ENCODE measurements around the gene RENBP. TPM values are rescaled to one million over a fixed set of nuclear protein-coding genes. Genes with fewer than 3 reads are reported as not detected.

The RENBP gene
- total RNA-seq, 1 experiment from 2014 or later = 0.75 TPM

DNA sequence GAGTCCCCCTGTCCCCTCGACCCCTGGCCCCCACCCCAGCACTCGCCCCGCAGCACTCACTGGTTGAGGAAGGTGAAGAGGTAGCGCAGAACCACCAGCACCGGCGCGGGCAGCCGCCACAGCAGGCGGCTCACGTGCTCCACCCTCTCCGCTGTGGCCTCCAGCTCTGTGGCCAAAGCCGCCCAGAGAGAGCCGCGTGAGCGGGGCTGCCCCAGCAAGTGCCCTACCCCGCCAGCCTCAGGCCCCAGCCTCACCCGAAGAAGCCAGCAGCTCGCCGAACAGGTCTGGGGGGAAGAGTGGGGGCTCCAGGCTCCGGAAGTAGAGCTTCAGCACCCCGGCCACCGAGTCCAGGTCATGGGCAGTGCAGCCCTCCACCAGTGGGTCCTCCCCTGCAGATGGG is 34.0 kb downstream of the RENBP start:
- ChIA-PET CTCF (interaction anchor here (0.6 to 0.7 kb wide), 2 partner anchors 32 to 99 kb away, joined by 3 to 5 read pairs; no protein-coding TSS in a partner anchor), POLR2A (interaction anchor here (0.5 to 0.7 kb wide), 2 partner anchors 24 to 117 kb away, joined by 3 to 7 read pairs; partner anchors contain the start of gene L1CAM)
- no peaks in the 10 kb centered on the region for H3K36me3 Mint-ChIP-seq (ENCODE audit: insufficient read depth, unreplicated experiment)
- BruUV-seq (replicated peaks) = no TSS peak
- no peaks in the 10 kb centered on the region for H3K4me1 Mint-ChIP-seq (ENCODE audit: low read depth, unreplicated experiment)
- Histone ChIP-seq H3K36me3 (ENCODE audit: control insufficient read depth, insufficient read depth, low read length) (no peaks in the 10 kb centered on the region), H3K9me3 (no peaks in the 10 kb centered on the region), H3K4me3 (ENCODE audit: low read depth, low read length) (no peak overlapping the region), H3K27me3 (replicated peaks; ENCODE audit: control insufficient read depth, insufficient read depth, low read length) (no peaks in the 10 kb centered on the region), H3K4me1 (no peaks in the 10 kb centered on the region)
- no peaks in the 10 kb centered on the region for H3K9me3 Mint-ChIP-seq (ENCODE audit: unreplicated experiment)
- DNase-seq = no peak
- TF ChIP-seq, protein P1, sequence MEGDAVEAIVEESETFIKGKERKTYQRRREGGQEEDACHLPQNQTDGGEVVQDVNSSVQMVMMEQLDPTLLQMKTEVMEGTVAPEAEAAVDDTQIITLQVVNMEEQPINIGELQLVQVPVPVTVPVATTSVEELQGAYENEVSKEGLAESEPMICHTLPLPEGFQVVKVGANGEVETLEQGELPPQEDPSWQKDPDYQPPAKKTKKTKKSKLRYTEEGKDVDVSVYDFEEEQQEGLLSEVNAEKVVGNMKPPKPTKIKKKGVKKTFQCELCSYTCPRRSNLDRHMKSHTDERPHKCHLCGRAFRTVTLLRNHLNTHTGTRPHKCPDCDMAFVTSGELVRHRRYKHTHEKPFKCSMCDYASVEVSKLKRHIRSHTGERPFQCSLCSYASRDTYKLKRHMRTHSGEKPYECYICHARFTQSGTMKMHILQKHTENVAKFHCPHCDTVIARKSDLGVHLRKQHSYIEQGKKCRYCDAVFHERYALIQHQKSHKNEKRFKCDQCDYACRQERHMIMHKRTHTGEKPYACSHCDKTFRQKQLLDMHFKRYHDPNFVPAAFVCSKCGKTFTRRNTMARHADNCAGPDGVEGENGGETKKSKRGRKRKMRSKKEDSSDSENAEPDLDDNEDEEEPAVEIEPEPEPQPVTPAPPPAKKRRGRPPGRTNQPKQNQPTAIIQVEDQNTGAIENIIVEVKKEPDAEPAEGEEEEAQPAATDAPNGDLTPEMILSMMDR (IDR thresholded peaks at IDR 0.05; ENCODE audit: insufficient read depth in 1 of 2, low read depth in 1 of 2, low read length in 1 of 2, severe bottlenecking in 1 of 2, unreplicated experiment in 1 of 2) = no peak
- intact Hi-C loops (cut with micrococcal nuclease; ENCODE audit: unreplicated experiment) = no loop called here
- H3K4me3 Mint-ChIP-seq (ENCODE audit: unreplicated experiment) = no peak overlapping the region
- no peaks in the 10 kb centered on the region for H3K27me3 Mint-ChIP-seq (ENCODE audit: insufficient read depth, unreplicated experiment)
- H3K27ac Mint-ChIP-seq (ENCODE audit: unreplicated experiment) = no peak overlapping the region

DNA sequence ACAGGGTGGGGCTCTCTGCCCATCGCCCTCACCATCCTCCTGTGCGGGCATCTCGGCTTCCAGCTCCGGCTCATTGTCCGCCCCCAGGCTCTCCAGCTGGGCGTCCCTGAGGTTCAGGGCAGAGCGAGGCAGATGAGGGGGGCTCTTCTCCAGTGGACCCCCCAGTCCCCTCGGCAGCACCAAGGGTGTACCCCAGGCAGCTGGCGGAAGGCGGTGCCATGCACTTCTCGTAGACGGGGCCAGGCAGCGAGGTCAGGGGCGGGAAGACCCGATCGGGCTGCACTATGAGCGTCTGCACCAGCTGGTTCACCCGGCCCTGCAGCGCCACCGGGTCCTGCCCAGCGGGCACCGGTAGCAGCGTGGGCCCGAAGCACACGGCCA is 34.5 kb downstream of the RENBP start:
- intact Hi-C loops (cut with micrococcal nuclease; ENCODE audit: unreplicated experiment) = no loop called here
- Histone ChIP-seq H3K36me3 (ENCODE audit: control insufficient read depth, insufficient read depth, low read length) (no peaks in the 10 kb centered on the region), H3K4me1 (no peaks in the 10 kb centered on the region), H3K9me3 (no peaks in the 10 kb centered on the region), H3K27me3 (replicated peaks; ENCODE audit: control insufficient read depth, insufficient read depth, low read length) (no peaks in the 10 kb centered on the region), H3K4me3 (ENCODE audit: low read depth, low read length) (no peak overlapping the region)
- DNase-seq = no peak
- H3K27ac Mint-ChIP-seq (ENCODE audit: unreplicated experiment) = no peak overlapping the region
- no peak overlapping the region for H3K4me3 Mint-ChIP-seq (ENCODE audit: unreplicated experiment)
- TF ChIP-seq, protein P1 (IDR thresholded peaks at IDR 0.05; ENCODE audit: insufficient read depth in 1 of 2, low read depth in 1 of 2, low read length in 1 of 2, severe bottlenecking in 1 of 2, unreplicated experiment in 1 of 2) = no peak
- no peaks in the 10 kb centered on the region for H3K9me3 Mint-ChIP-seq (ENCODE audit: unreplicated experiment)
- no peaks in the 10 kb centered on the region for H3K27me3 Mint-ChIP-seq (ENCODE audit: insufficient read depth, unreplicated experiment)
- POLR2A ChIA-PET = interaction anchor here (0.5 kb wide), 1 partner anchor 117 kb away, joined by 3 read pairs; no protein-coding TSS in a partner anchor
- CTCF ChIA-PET = no interaction called here
- BruUV-seq (replicated peaks) = no TSS peak
- no peaks in the 10 kb centered on the region for H3K36me3 Mint-ChIP-seq (ENCODE audit: insufficient read depth, unreplicated experiment)
- no peaks in the 10 kb centered on the region for H3K4me1 Mint-ChIP-seq (ENCODE audit: low read depth, unreplicated experiment)

DNA sequence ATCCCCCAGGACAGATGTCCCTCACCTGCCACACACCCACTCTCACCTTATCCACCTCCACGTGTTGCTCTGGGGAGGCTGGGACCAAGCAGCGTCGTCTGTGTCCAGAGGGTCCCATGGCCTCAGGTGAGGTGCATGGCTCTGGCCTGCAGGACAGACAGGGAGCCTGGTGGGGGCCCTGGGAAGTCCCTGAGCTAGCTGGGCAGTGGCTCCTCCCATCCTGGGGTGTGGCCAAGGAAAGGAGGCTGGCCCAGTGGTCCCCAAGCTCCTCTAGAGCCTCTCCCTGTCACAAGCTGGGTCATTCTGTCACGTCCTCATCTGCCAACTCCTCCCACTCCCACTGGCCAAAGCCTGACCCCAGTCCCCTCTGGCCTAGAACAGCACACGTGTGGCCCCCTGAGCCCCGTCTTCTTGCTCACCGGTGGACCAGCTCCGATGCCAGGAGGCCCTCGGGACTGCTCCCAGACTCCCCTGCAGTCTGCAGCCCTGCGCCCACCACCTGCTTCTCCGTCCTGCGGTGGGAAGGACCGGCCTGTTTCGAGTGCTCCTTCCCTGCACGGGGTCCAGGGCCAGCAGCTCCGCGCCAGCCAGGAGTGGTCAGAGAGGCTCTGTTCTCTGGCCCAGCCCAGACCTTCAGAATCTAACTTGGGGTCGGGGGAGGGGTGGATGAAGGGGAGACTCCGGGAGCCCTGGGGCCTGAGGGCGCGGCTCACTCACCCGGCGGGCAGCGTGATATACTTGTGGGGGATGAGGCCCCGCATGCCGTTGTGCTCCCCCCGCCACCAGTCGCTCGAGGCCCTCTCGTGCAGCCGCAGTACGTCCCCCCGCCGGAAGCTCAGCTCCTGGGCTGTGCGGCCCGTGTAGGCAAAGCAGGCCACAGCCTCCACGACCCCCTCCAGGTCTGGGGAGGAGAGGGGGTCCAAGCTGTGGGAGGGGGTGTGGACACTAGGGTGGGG is 35.1 kb downstream of the RENBP start:
- Histone ChIP-seq H3K4me1 (no peaks in the 10 kb centered on the region), H3K9me3 (no peaks in the 10 kb centered on the region), H3K36me3 (ENCODE audit: control insufficient read depth, insufficient read depth, low read length) (no peaks in the 10 kb centered on the region), H3K4me3 (ENCODE audit: low read depth, low read length) (no peak overlapping the region), H3K27me3 (replicated peaks; ENCODE audit: control insufficient read depth, insufficient read depth, low read length) (no peaks in the 10 kb centered on the region)
- Mint-ChIP-seq H3K27ac (ENCODE audit: unreplicated experiment) (no peak overlapping the region), H3K4me1 (ENCODE audit: low read depth, unreplicated experiment) (no peaks in the 10 kb centered on the region), H3K36me3 (ENCODE audit: insufficient read depth, unreplicated experiment) (no peaks in the 10 kb centered on the region), H3K9me3 (ENCODE audit: unreplicated experiment) (no peaks in the 10 kb centered on the region), H3K4me3 (ENCODE audit: unreplicated experiment) (no peak overlapping the region), H3K27me3 (ENCODE audit: insufficient read depth, unreplicated experiment) (no peaks in the 10 kb centered on the region)
- TF ChIP-seq, protein P1 (IDR thresholded peaks at IDR 0.05; ENCODE audit: insufficient read depth in 1 of 2, low read depth in 1 of 2, low read length in 1 of 2, severe bottlenecking in 1 of 2, unreplicated experiment in 1 of 2) = no peak
- POLR2A ChIA-PET = no interaction called here
- intact Hi-C loops (cut with micrococcal nuclease; ENCODE audit: unreplicated experiment) = no loop called here
- BruUV-seq (replicated peaks) = no TSS peak
- CTCF ChIA-PET = no interaction called here
- peak in 1 of 2 experiments; percentile 32 for DNase-seq

Measured in Caco-2 (cell line).